Natural killer cell (primary cell): ENCODE data around the gene COX4I1. TPM values are rescaled to one million over a fixed set of nuclear protein-coding genes. Genes with fewer than 3 reads are reported as not detected.

Experiments
- ATAC-seq, 3 donors: fragments of 150-1000 bp in 2 of 3; fragments of 200-7000 bp in 1 of 3; cut with Tn5 transposase; 1 replicate in 1 of 3; 2 replicates in 2 of 3; pipeline ENCODE4 v1.10.0; 2021; ENCODE audit warnings: mild to moderate bottlenecking in 2 of 3, moderate library complexity in 2 of 3
- DNase-seq, 2 donors: peaks; one replicate each; pipeline versions ENCODE4 v3.0.0 to v3.0.0-alpha.2; 2013 to 2021; ENCODE audit warnings: mixed read lengths in 1 of 2
- H3K27ac ChIP-seq: one replicate; pipeline ENCODE4 v1.5.1; 2013; ENCODE audit warnings: mild to moderate bottlenecking, low read length
- H3K27me3 ChIP-seq: one replicate; pipeline ENCODE4 v1.6.1; 2013; ENCODE audit warnings: low read length; ENCODE audit not compliant: control insufficient read depth, insufficient read depth
- H3K36me3 ChIP-seq: one replicate; pipeline ENCODE4 v1.6.1; 2013; ENCODE audit warnings: low read length; ENCODE audit not compliant: control insufficient read depth, insufficient read depth
- H3K4me1 ChIP-seq: one replicate; pipeline ENCODE4 v1.6.1; 2013; ENCODE audit warnings: low read length; ENCODE audit not compliant: control insufficient read depth, insufficient read depth
- H3K4me3 ChIP-seq: one replicate; pipeline ENCODE4 v1.5.1; 2013; ENCODE audit warnings: low read length
- H3K9me3 ChIP-seq: one replicate; pipeline ENCODE4 v1.6.1; 2013; ENCODE audit warnings: low read length; ENCODE audit not compliant: control insufficient read depth, insufficient read depth
- H3K27ac Mint-ChIP-seq, 2 donors: one replicate each; pipeline ENCODE4 v1.8.0; 2022; ENCODE audit warnings: mild to moderate bottlenecking in 2 of 2, mixed read lengths in 2 of 2, moderate library complexity in 1 of 2
- H3K27me3 Mint-ChIP-seq, 2 donors: one replicate each; pipeline ENCODE4 v1.8.0; 2022; ENCODE audit warnings: low read depth in 2 of 2, mixed read lengths in 2 of 2
- H3K36me3 Mint-ChIP-seq: one replicate; pipeline ENCODE4 v1.8.0; 2022; ENCODE audit warnings: mixed read lengths
- H3K4me1 Mint-ChIP-seq, 2 donors: one replicate each; pipeline ENCODE4 v1.8.0; 2022; ENCODE audit warnings: mixed read lengths in 2 of 2
- H3K4me3 Mint-ChIP-seq: one replicate; pipeline ENCODE4 v1.8.0; 2022; ENCODE audit warnings: mild to moderate bottlenecking, moderate library complexity, mixed read lengths
- H3K9me3 Mint-ChIP-seq, 2 donors: one replicate each; pipeline ENCODE4 v1.8.0; 2022; ENCODE audit warnings: mixed read lengths in 2 of 2
- WGBS: methylation state at CpG from one replicate; pipeline ENCODE4 v1.1.7; 2013; ENCODE audit warnings: missing lambda C conversion rate; ENCODE audit not compliant: insufficient coverage; 5-methylcytosine and 5-hydroxymethylcytosine counted together
- intact Hi-C: fragments of 100-400 bp; cut with micrococcal nuclease; formaldehyde crosslinking; loops from one replicate; pipeline ENCODE4 v1.14.2; 2022
- total RNA-seq, 4 donors: library from RNA; stranded (reverse); fragments of 120-200 nt in 1 of 4; gene quantifications; one replicate each; pipeline versions ENCODE4 v1.2.3 to v1.2.4, GENCODE V29; 2013 to 2022
- TF ChIP-seq, protein P1 (sequence below): fragments of 200-600 bp; IDR thresholded peaks from one replicate; pipeline ENCODE4 v1.8.0; 2022; ENCODE audit warnings: antibody characterized with exemption

The COX4I1 gene
- total RNA-seq, 3 donors from 2014 or later (not counting 1 experiment from before 2014, with no cell fraction given): 338 to 422 (median 410) TPM

DNA sequence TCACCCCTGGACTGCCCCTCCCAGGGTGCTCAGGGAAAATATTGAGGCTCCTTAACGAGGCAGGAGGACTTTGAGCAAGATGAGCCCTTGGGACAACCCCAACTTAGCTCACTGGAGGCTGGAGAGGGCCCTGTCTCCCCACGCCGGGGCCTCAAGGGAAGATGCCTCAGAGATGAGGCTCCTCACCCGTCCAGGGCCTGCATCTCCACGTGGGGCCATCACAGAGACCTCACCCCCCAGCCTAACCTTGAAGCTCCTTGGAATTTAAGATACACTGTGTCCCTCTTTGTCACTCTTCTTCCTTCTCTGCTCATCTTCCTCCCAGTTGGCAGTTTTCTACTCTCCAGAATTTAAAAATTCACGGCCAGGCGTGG lies 11.2 kb downstream of the COX4I1 start:
- H3K27ac ChIP-seq: no peak overlapping the region
- Mint-ChIP-seq H3K4me1 (no peaks in the 10 kb centered on the region), H3K9me3 (no peaks in the 10 kb centered on the region), H3K27ac (no peak overlapping the region), H3K27me3 (peaks cover 18 to 26% of the 10 kb centered on the region in 2 donors), H3K36me3 (peaks cover 6% of the 10 kb centered on the region), H3K4me3 (no peak overlapping the region)
- no peaks in the 10 kb centered on the region for H3K27me3 ChIP-seq
- H3K36me3 ChIP-seq: peaks cover 10% of the 10 kb centered on the region
- H3K4me1 ChIP-seq: no peaks in the 10 kb centered on the region
- H3K9me3 ChIP-seq: no peaks in the 10 kb centered on the region
- intact Hi-C loops: no loop called here
- WGBS: 83% methylated on average over 7 of the region's 7 CpGs
- TF ChIP-seq, protein P1, sequence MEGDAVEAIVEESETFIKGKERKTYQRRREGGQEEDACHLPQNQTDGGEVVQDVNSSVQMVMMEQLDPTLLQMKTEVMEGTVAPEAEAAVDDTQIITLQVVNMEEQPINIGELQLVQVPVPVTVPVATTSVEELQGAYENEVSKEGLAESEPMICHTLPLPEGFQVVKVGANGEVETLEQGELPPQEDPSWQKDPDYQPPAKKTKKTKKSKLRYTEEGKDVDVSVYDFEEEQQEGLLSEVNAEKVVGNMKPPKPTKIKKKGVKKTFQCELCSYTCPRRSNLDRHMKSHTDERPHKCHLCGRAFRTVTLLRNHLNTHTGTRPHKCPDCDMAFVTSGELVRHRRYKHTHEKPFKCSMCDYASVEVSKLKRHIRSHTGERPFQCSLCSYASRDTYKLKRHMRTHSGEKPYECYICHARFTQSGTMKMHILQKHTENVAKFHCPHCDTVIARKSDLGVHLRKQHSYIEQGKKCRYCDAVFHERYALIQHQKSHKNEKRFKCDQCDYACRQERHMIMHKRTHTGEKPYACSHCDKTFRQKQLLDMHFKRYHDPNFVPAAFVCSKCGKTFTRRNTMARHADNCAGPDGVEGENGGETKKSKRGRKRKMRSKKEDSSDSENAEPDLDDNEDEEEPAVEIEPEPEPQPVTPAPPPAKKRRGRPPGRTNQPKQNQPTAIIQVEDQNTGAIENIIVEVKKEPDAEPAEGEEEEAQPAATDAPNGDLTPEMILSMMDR: no peak
- no peak for DNase-seq
- H3K4me3 ChIP-seq: no peak overlapping the region
- ATAC-seq: no peak

DNA sequence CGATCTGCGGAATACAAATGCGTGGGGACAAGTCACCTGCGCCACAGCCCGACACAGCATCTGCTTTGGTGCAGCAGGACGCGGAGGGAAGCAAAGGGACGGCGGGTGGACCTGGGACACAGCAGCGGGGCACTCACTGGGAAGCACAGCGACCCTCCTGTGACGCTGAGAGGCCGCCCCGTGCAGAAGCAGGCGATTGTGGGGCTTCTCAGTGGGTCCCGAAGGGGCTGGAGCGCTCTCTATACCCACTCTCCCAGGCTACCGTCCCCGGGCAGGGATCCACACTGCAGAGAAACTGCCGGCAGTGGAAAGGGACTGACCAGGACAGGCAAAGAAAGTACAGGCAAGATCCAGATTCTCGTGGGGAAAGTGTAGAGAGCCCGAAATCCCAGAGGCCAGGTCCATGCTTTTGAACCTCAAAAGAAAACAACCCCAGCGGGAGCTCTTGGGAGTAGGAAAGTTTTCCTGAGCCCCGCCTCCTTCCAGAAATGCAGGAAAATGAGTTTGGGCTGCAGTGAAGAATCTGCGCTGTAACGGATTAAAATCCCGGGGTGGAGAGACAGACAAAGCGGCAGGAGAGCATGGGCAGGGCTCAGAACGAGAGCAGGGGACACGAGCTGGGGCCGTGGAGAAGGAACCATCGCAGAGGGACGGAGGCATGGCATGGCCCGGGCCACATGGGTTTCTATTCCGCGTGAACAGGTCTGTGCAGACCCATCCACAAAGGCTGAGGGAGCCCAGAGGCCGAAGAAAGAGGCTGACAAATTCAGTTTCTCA lies 12.7 kb downstream of the COX4I1 start:
- Mint-ChIP-seq H3K36me3 (no peaks in the 10 kb centered on the region), H3K27me3 (peaks cover 18 to 27% of the 10 kb centered on the region in 2 donors), H3K4me1 (no peaks in the 10 kb centered on the region), H3K4me3 (no peak overlapping the region), H3K27ac (no peak overlapping the region), H3K9me3 (no peaks in the 10 kb centered on the region)
- Histone ChIP-seq H3K4me1 (no peaks in the 10 kb centered on the region), H3K36me3 (no peaks in the 10 kb centered on the region), H3K27me3 (no peaks in the 10 kb centered on the region), H3K27ac (no peak overlapping the region), H3K4me3 (no peak overlapping the region), H3K9me3 (no peaks in the 10 kb centered on the region)
- intact Hi-C loops: no loop called here
- ATAC-seq (no peak), DNase-seq (no peak)
- WGBS: 53% methylated on average over 37 of the region's 37 CpGs
- TF ChIP-seq, protein P1: no peak

DNA sequence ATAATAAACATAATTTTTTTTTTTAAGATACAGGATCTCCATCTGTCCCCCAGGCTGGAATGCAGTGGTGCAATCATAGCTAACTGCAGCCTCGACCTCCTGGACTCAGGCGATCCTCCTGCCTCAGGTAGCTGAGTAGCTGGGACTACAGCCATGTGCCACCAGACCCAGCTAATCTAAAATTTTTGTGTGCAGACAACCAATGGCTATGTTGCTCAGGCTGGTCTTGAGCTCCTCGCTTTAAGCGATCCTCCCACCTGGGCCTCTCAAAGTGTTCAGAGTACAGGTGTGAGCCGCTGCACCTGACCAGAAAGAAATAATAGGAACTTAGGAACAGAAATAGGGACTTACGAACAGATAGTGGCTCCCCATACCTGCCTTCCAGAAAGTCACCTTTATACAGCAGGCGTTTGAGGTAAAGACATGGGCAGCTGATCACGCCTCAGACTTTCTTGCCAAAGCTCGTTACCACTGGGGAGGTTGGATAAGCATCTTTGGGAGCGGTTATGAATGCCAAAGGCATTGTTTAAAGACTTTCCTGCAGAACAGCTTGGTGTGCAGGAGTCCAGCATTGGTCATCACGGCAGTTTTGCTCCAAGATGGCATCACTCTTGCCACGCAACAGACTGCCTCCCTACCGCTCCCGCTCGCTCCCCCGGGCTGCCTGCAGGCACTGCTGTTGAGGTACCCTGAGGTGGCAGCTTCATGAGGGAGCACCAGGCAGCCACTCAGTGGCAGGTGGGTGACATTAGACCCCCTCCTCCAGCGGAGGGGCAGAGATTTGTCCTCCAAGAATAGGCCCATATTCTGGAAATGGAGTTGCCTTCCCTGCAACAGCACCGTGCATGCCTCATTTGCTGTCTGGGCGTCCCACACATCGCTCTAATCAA lies 13.6 kb downstream of the COX4I1 start:
- Histone ChIP-seq H3K4me1 (no peaks in the 10 kb centered on the region), H3K27me3 (no peaks in the 10 kb centered on the region), H3K4me3 (no peak overlapping the region), H3K9me3 (no peaks in the 10 kb centered on the region), H3K36me3 (no peaks in the 10 kb centered on the region), H3K27ac (no peak overlapping the region)
- Mint-ChIP-seq H3K27me3 (peaks cover 18 to 32% of the 10 kb centered on the region in 2 donors), H3K27ac (no peak overlapping the region), H3K9me3 (no peaks in the 10 kb centered on the region), H3K36me3 (no peaks in the 10 kb centered on the region), H3K4me1 (no peaks in the 10 kb centered on the region), H3K4me3 (no peak overlapping the region)
- 87% methylated on average over 20 of the region's 20 CpGs for WGBS
- no peak for ATAC-seq
- no peak for DNase-seq
- intact Hi-C loops: no loop called here
- TF ChIP-seq, protein P1: no peak
